8988T (cell line): Measurements from ENCODE around the gene COPS7A.

Experiments used
- DNase-seq: peaks from one replicate; pipeline ENCODE4 v3.0.0; 2011

COPS7A gene

DNA sequence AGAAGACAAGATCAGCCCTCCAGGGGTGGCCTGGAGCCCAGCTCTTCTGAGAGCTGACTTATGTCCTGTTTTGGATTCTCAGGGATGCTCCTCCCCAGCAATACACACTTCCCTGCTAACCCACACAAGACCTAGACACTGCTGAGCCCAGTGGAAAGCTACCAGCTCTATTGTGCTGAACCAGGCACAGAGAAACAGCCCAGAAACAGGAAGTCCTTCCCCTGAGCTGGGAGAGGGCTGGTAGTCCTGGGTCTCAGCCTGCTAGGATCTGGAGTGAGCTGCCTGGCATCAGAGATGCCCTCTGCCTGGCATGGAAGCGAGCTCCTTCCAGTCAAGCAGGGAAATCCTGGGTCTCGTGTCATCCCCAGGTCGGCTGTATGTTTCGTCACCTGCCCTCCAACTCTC lies 47.2 kb downstream of the COPS7A start:
- DNase-seq, result no peak

DNA sequence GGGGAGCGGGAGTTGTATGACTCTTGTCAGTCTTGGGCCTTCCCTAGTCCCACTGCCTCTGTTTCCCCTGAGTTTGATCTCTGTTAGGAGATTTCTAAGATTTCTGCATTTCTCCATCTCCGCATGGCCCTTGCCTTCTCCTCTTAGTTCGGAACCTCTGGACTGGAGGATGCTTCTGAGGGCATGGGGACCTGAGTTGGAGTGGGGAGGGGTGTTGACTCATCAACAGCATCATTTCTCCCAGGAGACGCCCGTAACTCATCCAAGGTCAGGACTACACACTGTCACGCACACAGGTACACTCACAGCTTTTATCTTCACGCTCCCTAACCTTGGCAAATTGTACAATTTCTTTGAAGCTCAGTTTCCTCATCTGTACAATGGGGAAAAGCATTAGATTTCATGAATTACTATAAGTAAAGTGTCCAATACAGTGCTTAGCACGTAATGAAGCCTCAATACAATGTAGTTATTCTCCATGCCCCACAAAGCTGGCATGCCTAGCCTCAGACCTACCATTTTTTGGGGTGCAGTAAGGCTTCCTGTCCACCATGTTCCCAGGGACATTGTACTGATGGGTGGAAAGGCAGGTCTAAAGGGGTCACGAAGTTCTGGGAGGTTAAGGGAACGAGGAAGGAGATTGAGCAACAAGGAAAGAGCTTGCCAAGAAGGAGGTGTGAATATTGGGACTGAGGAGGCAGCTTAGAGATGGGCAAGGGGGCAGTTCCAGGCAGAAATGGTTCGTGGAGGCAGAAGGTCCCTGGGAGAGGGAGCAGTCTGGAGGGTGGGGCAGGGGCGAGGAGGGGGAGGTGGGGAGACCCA lies 47.9 kb downstream of the COPS7A start:
- no peak for DNase-seq

DNA sequence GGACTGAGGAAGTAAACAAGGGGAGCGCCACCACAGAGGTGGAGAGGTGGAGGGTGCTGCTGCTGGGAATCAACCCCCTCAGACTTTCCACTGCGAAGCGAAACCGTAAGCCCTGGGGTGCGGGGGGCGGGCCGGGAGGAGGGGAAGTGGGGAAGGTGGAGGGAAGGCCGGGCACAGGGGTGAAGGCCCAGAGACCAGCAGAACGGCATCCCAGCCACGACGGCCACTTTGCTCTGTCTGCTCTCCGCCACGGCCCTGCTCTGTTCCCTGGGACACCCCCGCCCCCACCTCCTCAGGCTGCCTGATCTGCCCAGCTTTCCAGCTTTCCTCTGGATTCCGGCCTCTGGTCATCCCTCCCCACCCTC lies 48.5 kb downstream of the COPS7A start, which contains the start of gene LAG3:
LAG3 (plus strand) TSS at position 190 of the 365 bp plus-strand sequence. CDS start 333 bp downstream, outside the sequence.
- DNase-seq, result peak; percentile 50

DNA sequence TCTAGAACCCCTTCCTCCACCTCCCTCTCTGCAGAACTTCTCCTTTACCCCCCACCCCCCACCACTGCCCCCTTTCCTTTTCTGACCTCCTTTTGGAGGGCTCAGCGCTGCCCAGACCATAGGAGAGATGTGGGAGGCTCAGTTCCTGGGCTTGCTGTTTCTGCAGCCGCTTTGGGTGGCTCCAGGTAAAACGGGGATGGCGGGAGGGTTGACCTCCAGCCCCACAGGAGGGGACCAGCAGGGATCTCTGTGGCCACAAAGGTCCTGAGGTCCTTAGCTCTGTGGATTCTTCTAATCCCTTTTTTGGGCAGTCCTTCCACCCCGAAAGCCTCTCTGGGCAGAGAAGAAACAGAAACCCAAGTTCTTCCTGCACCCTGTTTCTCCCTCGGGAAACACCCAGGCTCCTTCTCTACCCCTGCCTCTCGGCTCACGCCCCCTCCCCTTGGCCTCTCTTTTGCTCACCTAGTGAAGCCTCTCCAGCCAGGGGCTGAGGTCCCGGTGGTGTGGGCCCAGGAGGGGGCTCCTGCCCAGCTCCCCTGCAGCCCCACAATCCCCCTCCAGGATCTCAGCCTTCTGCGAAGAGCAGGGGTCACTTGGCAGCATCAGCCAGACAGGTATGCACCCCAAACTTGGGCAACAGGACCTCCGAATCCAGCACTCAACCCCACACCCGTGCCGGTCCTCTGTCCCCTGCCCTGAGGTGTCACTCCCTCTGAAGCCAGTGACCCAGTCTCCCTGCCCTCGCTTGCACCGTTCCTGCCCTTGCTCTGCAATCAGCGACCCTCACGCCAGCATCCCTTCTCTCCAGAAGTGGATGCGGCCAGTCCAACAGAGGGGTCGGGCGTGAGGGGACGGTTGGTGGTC lies 49.1 kb downstream of the COPS7A start:
- DNase-seq, result no peak

- DNase-seq, result no peak
These were observed 49.9 kb downstream of the COPS7A start for GRCh38 chr12:6773590-6774351.

- DNase-seq, result no peak
These were observed 50.7 kb downstream of the COPS7A start for GRCh38 chr12:6774499-6775062.

DNA sequence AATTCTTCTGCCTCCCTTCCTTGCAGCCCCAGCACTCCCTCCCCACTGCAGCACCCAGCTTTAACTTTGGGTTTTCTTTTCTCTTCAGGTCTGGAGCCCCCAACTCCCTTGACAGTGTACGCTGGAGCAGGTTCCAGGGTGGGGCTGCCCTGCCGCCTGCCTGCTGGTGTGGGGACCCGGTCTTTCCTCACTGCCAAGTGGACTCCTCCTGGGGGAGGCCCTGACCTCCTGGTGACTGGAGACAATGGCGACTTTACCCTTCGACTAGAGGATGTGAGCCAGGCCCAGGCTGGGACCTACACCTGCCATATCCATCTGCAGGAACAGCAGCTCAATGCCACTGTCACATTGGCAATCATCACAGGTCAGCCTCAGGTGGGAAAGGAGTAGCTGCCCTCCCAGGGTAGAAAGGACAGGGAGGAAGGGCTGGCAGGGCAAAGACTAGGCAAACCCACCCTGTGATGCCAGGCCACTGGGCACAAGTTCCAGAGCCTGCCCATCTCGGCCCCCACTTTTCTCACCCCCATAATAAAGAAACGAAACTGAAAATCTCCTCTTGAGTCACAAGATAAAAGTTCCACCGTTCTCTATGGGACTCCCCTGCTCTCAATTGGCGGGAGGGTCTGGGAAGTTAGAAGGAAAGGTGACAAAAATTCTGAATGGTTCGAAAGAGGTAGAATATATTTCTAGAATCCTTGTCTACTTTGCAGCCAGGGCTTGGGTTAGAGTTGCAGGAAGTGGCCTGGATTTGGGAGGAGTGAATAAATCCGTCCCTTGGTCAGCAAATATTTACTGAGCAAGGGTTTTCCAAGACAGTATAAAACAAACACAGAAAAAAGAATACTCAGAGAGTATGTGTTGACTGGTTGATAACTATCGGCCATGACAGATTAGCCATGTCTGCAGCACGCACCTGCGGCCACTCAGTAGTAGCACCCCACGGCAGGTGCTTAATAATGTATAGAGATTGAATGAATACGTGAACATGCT lies 51.6 kb downstream of the COPS7A start:
- no peak for DNase-seq

GRCh38 chr12:6777386-6777785 lies 53.5 kb downstream of the COPS7A start:
- no peak for DNase-seq

DNA sequence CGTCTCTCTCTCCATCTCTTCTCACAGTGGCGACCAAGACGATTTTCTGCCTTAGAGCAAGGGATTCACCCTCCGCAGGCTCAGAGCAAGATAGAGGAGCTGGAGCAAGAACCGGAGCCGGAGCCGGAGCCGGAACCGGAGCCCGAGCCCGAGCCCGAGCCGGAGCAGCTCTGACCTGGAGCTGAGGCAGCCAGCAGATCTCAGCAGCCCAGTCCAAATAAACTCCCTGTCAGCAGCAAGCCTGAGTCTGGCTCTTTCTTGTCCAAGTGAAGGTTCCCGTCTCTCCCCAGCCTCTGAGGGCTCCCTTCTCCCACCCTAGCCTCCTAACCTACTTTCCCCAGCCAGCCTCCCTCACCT lies 54.3 kb downstream of the COPS7A start:
- DNase-seq, result no peak

DNA sequence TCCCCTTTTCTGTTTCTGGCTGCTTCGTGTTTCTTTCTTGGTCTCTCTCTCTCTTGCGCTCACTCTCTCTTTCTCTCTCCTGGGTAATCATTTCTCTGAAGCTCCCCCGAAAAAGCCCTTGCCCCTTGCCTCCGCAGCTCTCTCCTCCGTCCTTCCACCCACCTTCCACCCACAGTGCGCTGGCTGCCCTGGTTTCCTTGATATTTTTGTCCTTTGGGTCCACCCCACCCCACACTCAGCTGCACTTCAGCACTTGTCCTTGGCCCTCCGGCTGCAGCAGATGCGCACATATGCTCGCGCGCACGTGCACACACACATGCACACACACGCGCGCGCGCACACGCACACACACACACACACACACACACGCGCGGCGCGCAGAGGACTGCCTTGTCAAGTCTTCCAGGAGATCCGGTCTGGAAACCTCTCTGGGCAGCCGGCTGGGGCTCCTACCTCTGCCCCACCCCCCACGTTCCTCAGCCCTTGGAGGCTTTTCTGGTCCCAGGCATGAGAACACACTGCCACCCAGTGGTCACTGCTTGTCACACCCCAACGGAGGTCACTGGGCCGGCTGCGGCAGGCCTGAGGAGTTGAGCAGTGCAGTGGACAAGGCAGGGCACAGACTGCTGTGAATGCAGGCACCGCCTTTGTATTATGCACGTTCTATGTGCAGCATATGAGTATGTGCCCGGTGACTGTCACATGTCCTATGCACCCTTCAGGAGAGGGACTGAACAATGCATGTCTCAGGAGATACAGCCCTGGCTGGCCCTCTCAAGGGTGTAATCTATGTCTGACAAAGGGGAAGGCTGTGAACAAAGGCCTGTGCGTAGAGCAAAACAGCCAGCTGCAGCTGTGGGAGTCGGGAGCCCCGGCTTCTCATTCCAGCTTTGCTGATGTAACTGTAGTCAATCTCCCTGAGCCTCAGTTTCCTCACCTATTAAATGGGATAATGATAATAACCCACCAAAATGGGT lies 55.0 kb downstream of the COPS7A start:
- DNase-seq, result peak; percentile 76

GRCh38 chr12:6779708-6780432 lies 56.0 kb downstream of the COPS7A start:
- DNase-seq, result no peak

- DNase-seq, result no peak
These were observed 56.7 kb downstream of the COPS7A start for GRCh38 chr12:6780573-6780972.
